GM19238 (cell line): ENCODE measurements around the gene GOLT1A.
A peak's percentile ranks its signal among the peaks of the same experiment; 100 is the strongest.

ENCODE experiments used
- DNase-seq: peaks from one replicate; pipeline ENCODE4 v3.0.0; 2011; ENCODE audit warnings: low spot score; ENCODE audit not compliant: insufficient read length

The GOLT1A gene, protein sequence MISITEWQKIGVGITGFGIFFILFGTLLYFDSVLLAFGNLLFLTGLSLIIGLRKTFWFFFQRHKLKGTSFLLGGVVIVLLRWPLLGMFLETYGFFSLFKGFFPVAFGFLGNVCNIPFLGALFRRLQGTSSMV

DNA sequence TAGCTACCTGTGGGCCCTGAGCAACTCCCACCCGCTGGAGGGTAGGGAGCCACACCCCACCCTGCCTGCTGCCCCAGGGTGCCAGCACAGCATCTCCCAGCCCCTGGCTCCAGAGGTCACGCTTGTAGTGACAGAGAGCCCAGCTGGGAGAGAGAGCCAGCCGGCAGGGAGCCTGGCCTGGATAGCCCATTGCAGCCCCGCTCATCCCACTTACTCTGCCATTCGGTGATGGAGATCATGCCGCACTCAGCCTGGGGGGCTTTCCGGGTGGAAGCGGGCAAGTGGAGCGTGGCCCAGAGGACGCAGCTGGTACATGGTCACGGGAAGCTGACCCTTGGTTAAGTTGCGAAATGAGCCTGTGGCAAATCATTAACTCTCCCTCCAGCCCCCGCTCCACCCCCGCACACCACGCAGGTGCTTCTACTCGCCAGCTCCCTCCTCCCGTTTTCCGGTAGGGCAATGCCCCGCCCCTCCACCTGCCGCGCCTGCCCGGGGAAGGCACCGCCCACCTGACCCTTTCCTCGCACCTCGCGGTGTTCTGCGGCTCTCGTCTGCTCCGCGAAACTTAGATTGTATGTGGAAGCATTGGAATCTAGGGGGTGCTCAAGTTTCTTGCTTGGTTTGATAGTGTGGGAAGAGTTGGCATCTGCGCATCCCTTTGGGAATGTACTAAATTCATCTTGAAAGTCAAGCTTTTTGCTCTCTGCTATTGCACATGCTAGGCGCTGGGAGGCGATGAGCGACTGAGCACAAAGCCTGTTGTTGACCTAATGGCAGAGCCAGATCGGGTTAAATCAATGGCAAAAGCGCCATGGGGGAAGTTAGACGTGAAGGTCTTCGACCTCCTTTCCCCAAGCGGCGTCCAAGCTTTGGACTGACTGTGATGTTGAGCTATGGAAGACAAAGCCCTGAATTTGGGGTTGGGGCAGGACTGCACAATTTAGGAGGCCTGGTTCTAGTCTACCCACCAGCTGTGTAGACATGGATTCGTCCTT lies at the start of gene GOLT1A:
TSS of gene GOLT1A (minus strand) at position 321 of the 995 bp plus-strand sequence. CDS start at position 239, 82 bp downstream.
- peak; percentile 51 for DNase-seq

- no peak for DNase-seq
Observed at GRCh38 chr1:204263254-204263910, 49.6 kb upstream of the GOLT1A start.

- no peak for DNase-seq
Observed at GRCh38 chr1:204262506-204263253, 48.9 kb upstream of the GOLT1A start.

DNA sequence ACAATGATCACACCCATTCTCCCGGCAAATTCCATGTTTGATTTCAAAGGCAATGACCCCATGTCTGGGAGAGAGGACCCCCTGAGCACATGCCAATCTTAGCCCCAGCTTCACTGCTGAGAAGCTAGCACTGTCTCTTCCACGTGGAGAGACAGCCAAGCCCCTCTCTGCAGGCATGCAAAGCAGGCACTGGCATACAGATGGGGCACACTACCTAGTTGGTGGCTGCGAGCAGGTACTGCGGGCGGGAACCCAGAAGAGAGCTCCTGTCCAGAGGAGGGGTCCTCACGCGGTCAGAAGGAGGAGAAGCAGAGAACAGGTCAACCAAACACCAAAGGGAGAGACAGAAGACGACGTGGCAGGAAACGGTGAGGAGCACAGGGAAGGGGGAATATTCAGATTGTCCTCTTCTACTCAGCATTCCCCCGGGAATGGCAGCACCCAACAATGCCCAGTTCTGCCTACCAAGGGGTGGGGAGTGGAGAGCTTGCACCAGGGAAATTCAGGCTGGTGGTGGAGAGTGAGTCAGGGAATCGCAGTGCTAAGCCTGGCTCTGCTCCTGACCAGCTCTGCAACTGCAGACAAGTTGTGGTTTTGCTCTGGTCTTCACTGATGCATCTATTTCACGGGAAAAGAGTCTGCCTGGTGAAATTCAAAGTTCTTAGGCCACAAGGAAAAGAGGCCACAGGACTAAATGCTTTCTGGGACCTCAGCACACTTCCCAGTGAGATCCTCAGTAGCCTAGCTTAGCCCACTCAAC lies 48.1 kb upstream of the GOLT1A start:
- DNase-seq: no peak

- no peak for DNase-seq
Observed at GRCh38 chr1:204261266-204261665, 47.5 kb upstream of the GOLT1A start.

DNA sequence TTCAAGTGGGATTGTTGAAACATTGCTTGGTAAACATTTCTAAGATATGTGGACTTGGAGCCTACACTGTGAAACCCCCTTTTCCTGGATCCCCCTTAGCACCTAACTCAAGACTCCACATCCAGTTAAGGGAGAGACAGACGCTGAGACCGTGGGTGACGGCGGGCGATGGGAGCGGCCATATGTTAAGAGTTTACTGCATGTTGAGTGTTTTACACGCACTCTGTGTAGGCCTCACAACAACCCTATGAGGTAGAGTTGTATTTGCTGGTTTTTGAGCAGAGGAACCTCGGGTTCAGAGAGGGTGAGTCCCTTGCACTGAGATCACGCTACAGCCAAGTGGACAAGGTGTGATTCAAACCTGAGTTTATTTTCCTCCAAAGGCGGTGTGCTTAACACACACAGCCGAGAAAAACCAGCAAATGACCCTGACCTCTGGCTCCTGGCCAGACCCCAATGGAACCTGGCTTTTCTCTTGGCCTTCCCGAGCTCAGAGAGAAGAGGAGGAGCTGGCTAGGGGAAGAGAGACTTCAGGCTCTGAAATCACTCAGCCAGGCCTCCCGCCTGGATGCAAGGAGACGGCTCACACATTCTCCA lies 46.9 kb upstream of the GOLT1A start:
- DNase-seq: no peak

- DNase-seq: no peak
Observed at GRCh38 chr1:204259782-204260181, 46.0 kb upstream of the GOLT1A start.

GRCh38 chr1:204259196-204259595 lies 45.4 kb upstream of the GOLT1A start:
- no peak for DNase-seq

DNA sequence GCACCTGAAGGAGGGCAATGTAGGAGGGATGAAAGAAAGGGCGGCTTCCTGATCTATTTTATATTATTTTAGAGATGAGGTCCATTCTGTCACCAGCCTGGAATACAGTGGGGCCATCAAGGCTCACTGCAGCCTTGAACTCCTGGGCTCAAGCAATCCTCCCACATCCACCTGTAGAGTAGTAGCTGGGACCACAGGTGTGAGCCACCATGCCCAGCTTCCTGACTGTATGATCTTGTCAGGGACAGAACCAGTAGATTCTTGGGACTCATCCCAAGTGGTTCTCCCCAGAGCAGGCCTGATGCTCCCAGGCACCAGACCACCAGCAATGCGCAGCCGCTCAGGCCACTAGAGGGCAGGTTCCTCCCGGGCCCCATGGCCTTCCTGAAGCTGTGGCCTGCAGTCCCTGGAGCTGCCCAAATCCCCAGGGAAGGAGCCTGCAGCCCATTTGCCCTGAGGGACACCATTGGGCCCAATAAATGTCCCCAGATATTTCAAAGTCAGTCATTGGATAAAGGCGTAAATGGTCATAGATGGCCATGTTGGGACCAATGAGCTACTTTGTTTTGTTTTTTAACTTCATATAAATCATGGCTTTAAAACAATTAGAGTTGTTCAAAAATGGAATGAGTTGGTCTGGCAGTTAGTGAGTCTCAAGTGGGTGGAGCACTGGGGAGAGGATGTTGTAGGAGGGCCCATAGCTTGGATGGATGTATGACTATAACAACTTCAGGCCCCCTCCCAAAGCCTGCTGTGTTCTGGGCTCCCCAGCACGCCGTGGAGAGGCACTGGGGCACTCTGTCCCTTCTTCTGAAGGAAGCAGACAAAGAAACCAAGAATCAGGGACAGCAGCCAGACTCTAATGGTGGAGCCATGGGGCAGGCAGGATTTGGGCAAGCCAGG lies 44.7 kb upstream of the GOLT1A start:
- DNase-seq: peak; percentile 30

GRCh38 chr1:204257446-204257845 lies 43.7 kb upstream of the GOLT1A start:
- DNase-seq: no peak

- no peak for DNase-seq
Observed at GRCh38 chr1:204256531-204256930, 42.7 kb upstream of the GOLT1A start.

DNA sequence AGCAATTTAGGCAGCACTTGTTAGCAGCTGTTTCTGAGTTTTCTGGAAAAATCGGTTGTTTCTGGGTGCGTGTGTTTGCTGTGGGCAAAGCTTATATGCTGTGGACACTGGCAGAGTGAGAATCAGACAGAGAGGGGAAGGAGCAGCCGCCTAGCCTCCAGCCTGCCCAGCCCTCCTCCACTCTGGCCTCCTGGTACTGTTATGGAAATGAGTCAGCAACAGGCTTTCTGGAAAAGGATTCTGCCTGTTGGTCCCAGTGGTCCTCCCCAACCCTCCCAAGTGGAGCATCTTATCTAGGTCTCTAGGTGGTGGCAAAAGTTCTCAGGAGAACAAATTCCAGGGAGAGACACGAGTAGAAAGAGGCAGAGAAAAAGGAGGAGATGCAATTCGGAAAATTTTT lies 42.2 kb upstream of the GOLT1A start:
- DNase-seq: no peak

GRCh38 chr1:204255225-204255624 lies 41.4 kb upstream of the GOLT1A start:
- no peak for DNase-seq

DNA sequence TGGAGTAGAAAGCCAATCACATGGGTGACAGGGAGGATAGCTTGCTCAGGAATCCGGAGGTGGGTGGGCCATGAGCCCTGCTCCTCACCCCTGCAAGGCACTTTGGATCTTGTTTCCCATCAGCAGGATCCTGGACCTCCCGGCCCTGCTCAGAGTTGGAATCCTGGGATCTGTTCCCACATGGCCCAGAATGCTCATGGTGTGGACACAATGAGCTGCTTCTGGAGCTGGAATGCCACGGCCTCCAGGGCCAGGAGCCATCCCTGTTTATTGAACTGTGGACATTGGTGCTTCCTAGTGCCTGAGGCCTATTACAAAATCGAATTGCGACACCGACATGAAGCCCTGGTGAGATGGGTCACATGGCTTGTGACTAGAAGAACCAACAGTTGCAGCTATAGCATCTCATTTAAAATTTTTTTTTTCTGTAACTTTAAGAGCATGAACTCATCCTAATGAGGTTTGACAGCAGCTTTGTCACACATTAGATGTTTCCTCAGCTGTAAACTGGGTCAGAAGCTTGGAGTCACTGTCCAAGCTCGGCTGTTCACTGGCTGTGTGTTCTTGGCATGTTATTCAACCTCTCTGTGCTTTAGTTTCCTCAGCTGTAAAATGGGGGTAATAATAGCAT lies 40.4 kb upstream of the GOLT1A start:
- no peak for DNase-seq

GRCh38 chr1:204251926-204252689 lies 38.3 kb upstream of the GOLT1A start:
- no peak for DNase-seq

DNA sequence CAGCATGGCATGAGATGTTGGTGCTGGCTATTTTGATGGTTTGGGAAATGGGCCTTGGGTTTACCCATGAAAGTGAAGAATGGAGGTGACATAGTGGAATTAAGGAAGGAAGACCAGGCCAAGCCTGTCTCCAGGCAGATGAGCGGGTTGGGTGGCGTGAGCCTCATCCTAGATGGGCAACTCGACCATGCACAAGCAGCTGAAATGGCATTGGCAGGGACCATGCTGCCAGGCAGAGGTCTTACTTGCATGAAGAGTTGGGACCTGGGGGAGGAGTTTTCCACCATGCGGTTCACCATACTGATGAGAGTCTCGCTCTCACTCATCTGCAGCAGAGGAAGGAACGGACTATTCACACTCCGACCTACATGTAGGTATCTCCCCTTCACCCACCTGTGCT lies 37.5 kb upstream of the GOLT1A start:
- no peak for DNase-seq

DNA sequence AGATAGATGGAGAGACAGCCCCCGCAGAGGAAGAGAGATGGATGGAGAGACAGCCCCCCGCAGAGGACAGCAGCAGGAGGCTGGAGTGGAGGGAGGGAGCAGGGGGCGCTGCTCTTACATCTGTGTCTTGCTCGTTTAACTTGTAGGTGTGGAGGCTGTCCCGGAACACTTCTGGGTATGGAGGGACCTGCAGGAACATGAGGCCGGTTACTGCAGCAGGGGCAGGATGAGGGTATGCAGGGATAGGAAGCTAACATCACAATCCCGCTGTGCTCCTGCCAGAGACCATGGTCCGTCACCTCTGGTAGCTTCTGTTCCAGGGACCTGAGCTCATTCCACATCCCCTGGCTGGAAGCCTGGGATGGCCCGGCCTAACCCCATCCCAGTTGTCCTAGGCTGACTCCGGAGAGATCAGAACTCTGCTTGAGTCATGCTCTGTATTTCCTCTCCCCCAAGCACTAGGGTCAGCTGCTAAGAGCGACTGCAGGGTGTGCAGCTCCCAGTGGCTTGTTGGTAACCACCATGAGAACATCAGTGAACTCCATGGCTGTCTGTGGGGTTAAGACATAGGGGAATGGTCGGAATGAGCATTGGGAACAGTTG lies 36.7 kb upstream of the GOLT1A start:
- DNase-seq: no peak
